Neural cell (in vitro differentiated cells): ENCODE measurements around the gene EFCAB6. TPM values are rescaled to one million over a fixed set of nuclear protein-coding genes. Genes with fewer than 3 reads are reported as not detected.

Experiments used
- H2AFZ ChIP-seq: fragments of 200-600, 300-800 bp; sonication (generic), shearing (Covaris generic); 2 replicates; pipeline ENCODE4 v1.6.0; 2014; ENCODE audit warnings: low read depth, mild to moderate bottlenecking, antibody characterized with exemption, low read length, moderate library complexity
- H3F3A ChIP-seq: fragments of 200-600 bp; shearing (Covaris generic); 2 replicates; pipeline ENCODE4 v1.6.1; 2016; ENCODE audit warnings: mild to moderate bottlenecking, moderate library complexity, mixed read lengths, antibody characterized with exemption, low read length; ENCODE audit not compliant: insufficient read depth, poor library complexity, severe bottlenecking
- H3K27ac ChIP-seq: fragments of 200-600, 300-800 bp; sonication (generic), shearing (Covaris generic); 2 replicates; pipeline ENCODE4 v1.5.1; 2014; ENCODE audit warnings: mild to moderate bottlenecking, low read length, moderate library complexity
- H3K27me3 ChIP-seq: fragments of 300-800, 200-600 bp; sonication (generic), shearing (Covaris generic); 2 replicates; pipeline ENCODE4 v1.6.0; 2014; ENCODE audit warnings: mild to moderate bottlenecking, low read depth, low read length, moderate library complexity; ENCODE audit not compliant: insufficient read depth
- H3K36me3 ChIP-seq: fragments of 300-800, 200-600 bp; sonication (generic), shearing (Covaris generic); 2 replicates; pipeline ENCODE4 v1.5.1; 2014; ENCODE audit warnings: mild to moderate bottlenecking, antibody characterized with exemption, low read length, moderate library complexity; ENCODE audit not compliant: insufficient read depth
- H3K4me2 ChIP-seq: fragments of 300-800, 200-600 bp; sonication (generic), shearing (Covaris generic); 2 replicates; pipeline ENCODE4 v1.6.0; 2014; ENCODE audit warnings: mild to moderate bottlenecking, low read length
- H3K4me3 ChIP-seq: fragments of 300-800, 200-600 bp; sonication (generic), shearing (Covaris generic); 2 replicates; pipeline ENCODE4 v1.5.1; 2014; ENCODE audit warnings: mild to moderate bottlenecking, low read length, moderate library complexity
- H3K79me2 ChIP-seq: fragments of 200-600 bp; shearing (Covaris generic); replicated peaks from 2 replicates; pipeline ENCODE4 v1.6.0; 2014; ENCODE audit warnings: mild to moderate bottlenecking, low read length, moderate library complexity; ENCODE audit not compliant: insufficient read depth
- H3K9ac ChIP-seq: fragments of 300-800, 200-600 bp; sonication (generic), shearing (Covaris generic); 2 replicates; pipeline ENCODE4 v1.6.1; 2016; ENCODE audit warnings: mild to moderate bottlenecking, low read length, mixed read lengths
- H3K9me2 ChIP-seq: fragments of 200-600 bp; shearing (Covaris generic); 2 replicates; pipeline ENCODE4 v1.6.1; 2016; ENCODE audit warnings: mild to moderate bottlenecking, low read length, mixed read lengths; ENCODE audit not compliant: insufficient read depth
- H3K9me3 ChIP-seq: fragments of 200-600, 300-800 bp; sonication (generic), shearing (Covaris generic); 2 replicates; pipeline ENCODE4 v1.6.1; 2016; ENCODE audit warnings: mild to moderate bottlenecking, mixed run types, low read length, moderate library complexity, mixed read lengths
- H4K20me1 ChIP-seq: fragments of 200-600 bp; shearing (Covaris generic); 2 replicates; pipeline ENCODE4 v1.6.1; 2016; ENCODE audit warnings: mild to moderate bottlenecking, mixed run types; ENCODE audit not compliant: insufficient read depth
- CTCF ChIP-seq: fragments of 450-650 bp; IDR thresholded peaks from 2 replicates; pipeline ENCODE4 v1.5.1; 2014; ENCODE audit warnings: antibody characterized with exemption, mild to moderate bottlenecking, moderate library complexity; ENCODE audit not compliant: poor library complexity, severe bottlenecking
- EP300 ChIP-seq: fragments of 450-650 bp; conservative IDR thresholded peaks from 2 replicates; pipeline ENCODE4 v1.6.1; 2014; ENCODE audit warnings: antibody characterized with exemption, mild to moderate bottlenecking, moderate library complexity; ENCODE audit not compliant: poor library complexity, severe bottlenecking
- EZH2 ChIP-seq: fragments of 200-600, 300-800 bp; shearing (Covaris generic), sonication (generic); IDR thresholded peaks from 2 replicates; pipeline ENCODE4 v1.6.1; 2014; ENCODE audit warnings: antibody characterized with exemption, low read length, borderline replicate concordance, mild to moderate bottlenecking; ENCODE audit not compliant: insufficient read depth, poor library complexity, severe bottlenecking
- MXI1 ChIP-seq: fragments of 450-650 bp; conservative IDR thresholded peaks from 2 replicates; pipeline ENCODE4 v1.6.1; 2014; ENCODE audit warnings: antibody characterized with exemption, mild to moderate bottlenecking; ENCODE audit not compliant: poor library complexity, severe bottlenecking
- POLR2AphosphoS5 ChIP-seq: IDR thresholded peaks from 2 replicates; pipeline ENCODE4 v1.6.1; 2012
- RAD21 ChIP-seq: fragments of 450-650 bp; conservative IDR thresholded peaks from 2 replicates; pipeline ENCODE4 v1.6.1; 2014; ENCODE audit warnings: antibody characterized with exemption, mild to moderate bottlenecking, moderate library complexity
- REST ChIP-seq: IDR thresholded peaks from 2 replicates; pipeline ENCODE4 v1.6.1; 2012; ENCODE audit warnings: borderline replicate concordance
- SMC3 ChIP-seq: fragments of 450-650 bp; conservative IDR thresholded peaks from 2 replicates; pipeline ENCODE4 v1.6.1; 2014; ENCODE audit warnings: antibody characterized with exemption, mild to moderate bottlenecking, moderate library complexity; ENCODE audit not compliant: poor library complexity
- TAF1 ChIP-seq: IDR thresholded peaks from 2 replicates; pipeline ENCODE4 v1.6.1; 2012; ENCODE audit warnings: low read depth
- polyA plus RNA-seq: library from polyadenylated mRNA; depleted of rRNA; stranded (reverse); fragments of >200 nt; gene quantifications from 2 replicates; pipeline ENCODE4 v1.2.3, GENCODE V29; 2014

The EFCAB6 gene
- polyA plus RNA-seq, 1 donor from 2014 or later: 1.4 TPM

- Histone ChIP-seq H4K20me1 (no peaks in the 10 kb centered on the region), H3K79me2 (peaks cover 5% of the 10 kb centered on the region), H3K4me3 (no peak overlapping the region), H3K4me2 (no peak overlapping the region), H3K9me2 (no peaks in the 10 kb centered on the region), H3K27ac (no peak overlapping the region), H3F3A (no peaks in the 10 kb centered on the region), H3K36me3 (no peaks in the 10 kb centered on the region), H3K9me3 (no peaks in the 10 kb centered on the region), H3K9ac (no peak overlapping the region), H2AFZ (no peak overlapping the region), H3K27me3 (no peaks in the 10 kb centered on the region)
- TF ChIP-seq REST (no peak), POLR2AphosphoS5 (no peak), MXI1 (no peak), CTCF (no peak), EZH2 (no peak), TAF1 (no peak), EP300 (no peak), SMC3 (no peak), RAD21 (no peak)
Observed at GRCh38 chr22:43852573-43853327, 40.6 kb upstream of the EFCAB6 start.

- H4K20me1 ChIP-seq: no peaks in the 10 kb centered on the region
- TF ChIP-seq SMC3 (no peak), EZH2 (no peak), TAF1 (no peak), MXI1 (no peak), RAD21 (no peak), POLR2AphosphoS5 (no peak), EP300 (no peak), CTCF (no peak), REST (no peak)
Observed at GRCh38 chr22:43851979-43852307, 39.8 kb upstream of the EFCAB6 start.

More at GRCh38 chr22:43851979-43852307, 39.8 kb upstream of the EFCAB6 start:
- H3K4me3 ChIP-seq: no peak overlapping the region
- H3F3A ChIP-seq: no peaks in the 10 kb centered on the region
- no peaks in the 10 kb centered on the region for H3K9me2 ChIP-seq
- H3K9ac ChIP-seq: no peak overlapping the region
- H3K36me3 ChIP-seq: no peaks in the 10 kb centered on the region
- peaks cover 5% of the 10 kb centered on the region for H3K79me2 ChIP-seq
- no peak overlapping the region for H2AFZ ChIP-seq
- no peaks in the 10 kb centered on the region for H3K27me3 ChIP-seq
- no peak overlapping the region for H3K27ac ChIP-seq
- H3K4me2 ChIP-seq: no peak overlapping the region
- no peaks in the 10 kb centered on the region for H3K9me3 ChIP-seq
